HUDEP-2 (cell line): ENCODE data around the gene GTSE1.

Experiments
- DNase-seq, 76 experiments: peaks; one replicate each; lab custom pipeline; 2025; ENCODE audit not compliant: unreplicated experiment in 76 of 76; lab: John Stamatoyannopoulos, UW

Gene GTSE1

GRCh38 chr22:46350646-46351045 is 54.0 kb downstream of the GTSE1 start:
- no peak for DNase-seq

- DNase-seq, result no peak
These were observed 54.6 kb downstream of the GTSE1 start for GRCh38 chr22:46351131-46351735.

GRCh38 chr22:46351767-46352166 is 55.1 kb downstream of the GTSE1 start:
- DNase-seq, result no peak

GRCh38 chr22:46352276-46352675 is 55.6 kb downstream of the GTSE1 start:
- no peak for DNase-seq

GRCh38 chr22:46352691-46353386 is 56.2 kb downstream of the GTSE1 start:
- DNase-seq, result peak in 13 of 76 experiments; percentile 3 to 68 (median 25)

- DNase-seq, result no peak
These were observed 56.9 kb downstream of the GTSE1 start for GRCh38 chr22:46353483-46354105.

- no peak for DNase-seq
These were observed 57.7 kb downstream of the GTSE1 start for GRCh38 chr22:46354176-46354992.

- no peak for DNase-seq
These were observed 58.3 kb downstream of the GTSE1 start for GRCh38 chr22:46354993-46355305.

GRCh38 chr22:46355369-46355995 is 58.8 kb downstream of the GTSE1 start:
- peak in 54 of 76 experiments; percentile 3 to 66 (median 34) for DNase-seq

- DNase-seq, result no peak
These were observed 59.4 kb downstream of the GTSE1 start for GRCh38 chr22:46355996-46356471.

GRCh38 chr22:46356496-46357480 is 60.1 kb downstream of the GTSE1 start:
- no peak for DNase-seq

GRCh38 chr22:46357711-46358520 is 61.2 kb downstream of the GTSE1 start:
- DNase-seq, result no peak

- DNase-seq, result no peak
These were observed 62.1 kb downstream of the GTSE1 start for GRCh38 chr22:46358766-46359165.

- DNase-seq, result no peak
These were observed 62.7 kb downstream of the GTSE1 start for GRCh38 chr22:46359362-46359761.

- no peak for DNase-seq
These were observed 63.4 kb downstream of the GTSE1 start for GRCh38 chr22:46360097-46360496.

- DNase-seq, result no peak
These were observed 64.2 kb downstream of the GTSE1 start for GRCh38 chr22:46360891-46361290.

- DNase-seq, result no peak
These were observed 65.1 kb downstream of the GTSE1 start for GRCh38 chr22:46361826-46362202.

GRCh38 chr22:46362203-46362933 is 65.7 kb downstream of the GTSE1 start:
- no peak for DNase-seq
